C4-2B (cell line): Measurements from ENCODE around the gene OR7C1.
"Not testable (repeated sequence)": the region's sequence is repeated elsewhere in the genome, so short reads cannot be mapped to it uniquely, and the experiment has no call there.

ENCODE experiments used
- ZFX ChIP-seq: fragments of 450-650 bp; IDR thresholded peaks from 2 replicates; pipeline ENCODE4 v1.6.1; 2017
- TF ChIP-seq, protein P1 (sequence below): fragments of 450-650 bp; conservative IDR thresholded peaks from 2 replicates; pipeline ENCODE4 v1.5.1; 2017; ENCODE audit warnings: mild to moderate bottlenecking

DNA sequence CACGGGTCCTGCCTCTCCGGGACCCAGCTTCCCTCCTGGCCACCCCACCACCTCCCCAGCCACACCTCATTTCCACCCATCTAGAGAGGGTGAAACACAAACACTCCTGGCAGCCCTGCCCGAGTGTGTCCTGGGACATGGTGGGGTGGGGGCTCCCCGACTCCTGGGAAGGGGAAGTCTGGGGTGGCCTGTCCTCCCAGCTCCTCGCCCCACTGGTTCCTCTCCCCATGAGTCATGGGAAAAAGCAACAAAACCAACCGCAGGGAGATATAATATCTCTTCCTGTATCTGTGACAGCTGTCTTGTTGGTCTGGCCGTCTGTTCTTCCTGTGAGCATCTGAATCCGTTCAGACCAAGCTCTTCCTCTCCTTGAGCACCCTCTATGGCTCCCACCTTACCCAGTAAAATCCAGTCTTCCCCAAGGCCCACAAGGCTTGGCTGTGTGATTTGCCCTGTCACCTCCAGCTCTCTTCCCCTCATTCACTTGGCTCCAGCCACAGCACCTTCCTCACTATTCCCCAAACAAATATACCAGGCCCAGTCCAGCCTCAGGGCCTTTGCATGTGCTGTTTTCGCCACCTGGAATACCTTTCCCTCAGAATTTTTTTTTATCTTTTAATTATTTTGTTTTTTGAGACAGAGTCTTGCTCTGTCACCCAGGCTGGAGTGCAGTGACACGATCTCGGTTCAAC, 49.7 kb downstream of the OR7C1 start:
- TF ChIP-seq, protein P1, sequence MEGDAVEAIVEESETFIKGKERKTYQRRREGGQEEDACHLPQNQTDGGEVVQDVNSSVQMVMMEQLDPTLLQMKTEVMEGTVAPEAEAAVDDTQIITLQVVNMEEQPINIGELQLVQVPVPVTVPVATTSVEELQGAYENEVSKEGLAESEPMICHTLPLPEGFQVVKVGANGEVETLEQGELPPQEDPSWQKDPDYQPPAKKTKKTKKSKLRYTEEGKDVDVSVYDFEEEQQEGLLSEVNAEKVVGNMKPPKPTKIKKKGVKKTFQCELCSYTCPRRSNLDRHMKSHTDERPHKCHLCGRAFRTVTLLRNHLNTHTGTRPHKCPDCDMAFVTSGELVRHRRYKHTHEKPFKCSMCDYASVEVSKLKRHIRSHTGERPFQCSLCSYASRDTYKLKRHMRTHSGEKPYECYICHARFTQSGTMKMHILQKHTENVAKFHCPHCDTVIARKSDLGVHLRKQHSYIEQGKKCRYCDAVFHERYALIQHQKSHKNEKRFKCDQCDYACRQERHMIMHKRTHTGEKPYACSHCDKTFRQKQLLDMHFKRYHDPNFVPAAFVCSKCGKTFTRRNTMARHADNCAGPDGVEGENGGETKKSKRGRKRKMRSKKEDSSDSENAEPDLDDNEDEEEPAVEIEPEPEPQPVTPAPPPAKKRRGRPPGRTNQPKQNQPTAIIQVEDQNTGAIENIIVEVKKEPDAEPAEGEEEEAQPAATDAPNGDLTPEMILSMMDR: not testable (repeated sequence)
- not testable (repeated sequence) for TF ChIP-seq ZFX
